Measurements from ENCODE around the gene SGMS1. TPM values are rescaled to one million over a fixed set of nuclear protein-coding genes. Genes with fewer than 3 reads are reported as not detected.
"Not testable (repeated sequence)": the region's sequence is repeated elsewhere in the genome, so short reads cannot be mapped to it uniquely, and the experiment has no call there.

SGMS1 gene
- total and polyA plus RNA-seq, 4 donors: 8.9 to 54.3 (median 22.2) TPM

DNA sequence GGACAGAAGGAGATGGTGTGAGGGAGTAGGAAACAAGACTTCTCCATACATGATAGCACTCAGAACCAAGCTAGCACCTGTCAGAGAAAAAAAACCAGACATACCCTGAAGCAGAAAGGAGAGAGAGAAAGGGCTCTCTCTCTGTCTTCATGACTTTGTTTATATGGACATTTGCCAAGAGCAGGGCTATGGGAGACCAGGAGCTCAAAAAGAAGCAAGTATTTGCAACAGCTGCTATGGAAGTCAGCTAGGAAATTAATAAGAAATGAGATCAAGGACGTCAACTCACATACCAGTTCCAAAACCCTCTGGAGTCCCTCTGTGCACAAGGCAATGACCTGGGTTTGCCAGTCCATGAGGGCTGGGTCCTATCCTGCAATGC lies 111.6 kb downstream of the SGMS1 start:
- intact Hi-C loops (cut with DNase I): no loop called here
- H3K9me3 ChIP-seq (ENCODE audit: control insufficient read depth, low read length): no peaks in the 10 kb centered on the region
- H3K4me3 ChIP-seq (ENCODE audit: low read length in 2 of 2): no peak overlapping the region
- ATAC-seq (ENCODE audit: low FRiP score) (no peak), DNase-seq (no peak)
- H3K27ac ChIP-seq (ENCODE audit: low read depth in 1 of 2, low read length in 2 of 2): no peak overlapping the region
- 24 to 56% methylated on average over 1 of the region's 1 CpG for WGBS, 2 donors
- H3K4me1 ChIP-seq (ENCODE audit: control insufficient read depth in 1 of 2, insufficient read depth in 2 of 2, low read length in 2 of 2): peaks cover 0 to 2% of the 10 kb centered on the region in 2 donors
- no peaks in the 10 kb centered on the region for H3K36me3 ChIP-seq (ENCODE audit: control insufficient read depth in 1 of 2, insufficient read depth in 2 of 2, low read length in 1 of 2)
- H3K27me3 ChIP-seq (ENCODE audit: control insufficient read depth in 1 of 2, insufficient read depth in 2 of 2, low read length in 1 of 2): no peaks in the 10 kb centered on the region

DNA sequence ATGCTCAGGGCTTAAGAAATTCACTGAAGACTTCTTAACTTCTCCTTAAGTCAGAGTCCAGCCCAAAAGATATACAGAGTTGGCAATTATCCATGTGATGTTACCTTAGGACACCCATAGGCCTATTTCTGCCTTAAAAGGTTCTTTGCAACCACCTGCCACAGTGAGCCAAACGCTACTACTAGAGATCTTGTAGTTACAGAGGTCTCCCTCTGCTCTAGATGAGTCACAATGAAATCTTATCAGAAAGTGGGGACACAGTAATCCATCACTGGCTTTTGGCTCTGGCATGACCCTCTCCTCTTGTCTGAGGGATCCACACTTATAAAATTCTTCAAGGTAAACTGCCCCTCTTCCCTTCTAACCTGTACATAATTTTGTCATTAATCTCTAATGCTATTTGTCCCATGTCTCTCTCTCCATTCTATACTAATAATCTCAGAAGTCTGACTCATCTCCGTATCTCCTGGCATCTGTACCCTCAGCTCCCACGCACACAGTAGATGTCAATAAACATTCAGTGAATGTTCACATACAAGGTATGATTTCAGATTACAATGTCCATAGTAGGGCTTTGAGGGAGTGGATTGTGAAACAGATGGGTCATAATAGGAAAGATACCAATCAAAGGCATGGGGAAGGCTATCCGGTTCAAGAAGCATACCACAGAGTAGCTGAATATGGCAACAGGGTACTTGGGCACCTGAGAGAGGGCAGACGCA lies 112.1 kb downstream of the SGMS1 start:
- Histone ChIP-seq H3K9me3 (ENCODE audit: control insufficient read depth, low read length) (no peaks in the 10 kb centered on the region), H3K4me1 (ENCODE audit: control insufficient read depth in 1 of 2, insufficient read depth in 2 of 2, low read length in 2 of 2) (peaks cover 0 to 2% of the 10 kb centered on the region in 2 donors), H3K4me3 (ENCODE audit: low read length in 2 of 2) (no peak overlapping the region), H3K27me3 (ENCODE audit: control insufficient read depth in 1 of 2, insufficient read depth in 2 of 2, low read length in 1 of 2) (no peaks in the 10 kb centered on the region), H3K27ac (ENCODE audit: low read depth in 1 of 2, low read length in 2 of 2) (no peak overlapping the region), H3K36me3 (ENCODE audit: control insufficient read depth in 1 of 2, insufficient read depth in 2 of 2, low read length in 1 of 2) (no peaks in the 10 kb centered on the region)
- ATAC-seq (ENCODE audit: low FRiP score): no peak
- intact Hi-C loops (cut with DNase I): no loop called here
- WGBS, 2 donors: 73 to 77% methylated on average over 5 of the region's 5 CpGs
- DNase-seq: no peak

DNA sequence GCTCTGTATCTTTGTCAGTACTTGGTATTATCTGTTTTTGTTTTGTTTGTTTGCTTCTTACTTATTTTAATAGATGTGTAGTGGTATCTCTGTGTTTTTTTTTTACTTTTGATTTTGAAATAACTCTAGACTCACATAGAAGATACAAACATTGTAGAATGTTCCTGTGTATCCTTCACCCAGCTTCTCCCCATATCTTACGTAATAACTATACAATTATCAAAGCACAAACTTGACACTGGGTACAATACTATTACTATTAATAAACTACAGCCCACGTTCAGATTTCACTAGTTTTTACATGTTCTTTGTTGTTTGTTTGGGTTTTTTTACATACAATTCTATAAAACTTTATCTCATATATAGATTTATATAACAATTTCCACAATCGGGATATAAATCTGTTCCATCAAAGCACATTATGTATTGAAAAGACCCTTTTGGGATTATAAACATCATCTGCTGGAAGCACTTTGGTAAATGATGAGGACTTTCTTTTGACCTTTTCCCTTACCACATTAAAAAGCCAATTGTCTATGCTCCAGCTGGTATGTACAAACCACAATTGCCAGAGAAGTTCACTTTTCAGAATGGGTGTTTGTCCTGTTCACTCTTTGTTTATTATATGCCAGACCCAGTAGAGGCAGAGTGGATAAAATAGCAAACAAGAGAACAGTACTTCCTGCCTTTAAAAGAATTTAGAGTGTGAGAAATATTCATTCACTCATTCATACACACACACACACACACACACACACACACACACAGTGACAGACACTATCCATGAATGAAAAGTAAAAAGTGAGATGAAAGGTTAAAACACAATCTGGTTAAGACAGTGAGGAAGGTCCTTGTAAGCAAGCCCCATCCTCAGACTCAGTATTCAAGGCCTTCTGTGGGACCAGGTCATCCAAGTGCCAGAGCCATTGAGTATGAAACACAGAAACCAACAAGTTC lies 113.0 kb downstream of the SGMS1 start:
- 81 to 85% methylated on average over 3 of the region's 3 CpGs for WGBS, 2 donors
- Histone ChIP-seq H3K36me3 (ENCODE audit: control insufficient read depth in 1 of 2, insufficient read depth in 2 of 2, low read length in 1 of 2) (no peaks in the 10 kb centered on the region), H3K4me1 (ENCODE audit: control insufficient read depth in 1 of 2, insufficient read depth in 2 of 2, low read length in 2 of 2) (peaks cover 0 to 2% of the 10 kb centered on the region in 2 donors)

GRCh38 chr10:50508315-50509051 lies 115.3 kb downstream of the SGMS1 start:
- ATAC-seq (ENCODE audit: low FRiP score) (no peak), DNase-seq (no peak)
- H3K27me3 ChIP-seq (ENCODE audit: control insufficient read depth in 1 of 2, insufficient read depth in 2 of 2, low read length in 1 of 2): no peaks in the 10 kb centered on the region
- H3K27ac ChIP-seq (ENCODE audit: low read depth in 1 of 2, low read length in 2 of 2): no peak overlapping the region
- peaks cover 0 to 2% of the 10 kb centered on the region in 2 donors for H3K4me1 ChIP-seq (ENCODE audit: control insufficient read depth in 1 of 2, insufficient read depth in 2 of 2, low read length in 2 of 2)
- intact Hi-C loops (cut with DNase I): no loop called here
- H3K4me3 ChIP-seq (ENCODE audit: low read length in 2 of 2): no peak overlapping the region
- WGBS, 2 donors: 95 to 96% methylated on average over 5 of the region's 5 CpGs
- H3K9me3 ChIP-seq (ENCODE audit: control insufficient read depth, low read length): no peaks in the 10 kb centered on the region
- peaks cover 0 to 3% of the 10 kb centered on the region in 2 donors for H3K36me3 ChIP-seq (ENCODE audit: control insufficient read depth in 1 of 2, insufficient read depth in 2 of 2, low read length in 1 of 2)

More for the DNA sequence above, 113.0 kb downstream of the SGMS1 start:
- Histone ChIP-seq H3K27ac (ENCODE audit: low read depth in 1 of 2, low read length in 2 of 2) (no peak overlapping the region), H3K9me3 (ENCODE audit: control insufficient read depth, low read length) (no peaks in the 10 kb centered on the region), H3K4me3 (ENCODE audit: low read length in 2 of 2) (no peak overlapping the region), H3K27me3 (ENCODE audit: control insufficient read depth in 1 of 2, insufficient read depth in 2 of 2, low read length in 1 of 2) (no peaks in the 10 kb centered on the region)
- intact Hi-C loops (cut with DNase I): no loop called here
- no peak for ATAC-seq (ENCODE audit: low FRiP score)
- no peak for DNase-seq

DNA sequence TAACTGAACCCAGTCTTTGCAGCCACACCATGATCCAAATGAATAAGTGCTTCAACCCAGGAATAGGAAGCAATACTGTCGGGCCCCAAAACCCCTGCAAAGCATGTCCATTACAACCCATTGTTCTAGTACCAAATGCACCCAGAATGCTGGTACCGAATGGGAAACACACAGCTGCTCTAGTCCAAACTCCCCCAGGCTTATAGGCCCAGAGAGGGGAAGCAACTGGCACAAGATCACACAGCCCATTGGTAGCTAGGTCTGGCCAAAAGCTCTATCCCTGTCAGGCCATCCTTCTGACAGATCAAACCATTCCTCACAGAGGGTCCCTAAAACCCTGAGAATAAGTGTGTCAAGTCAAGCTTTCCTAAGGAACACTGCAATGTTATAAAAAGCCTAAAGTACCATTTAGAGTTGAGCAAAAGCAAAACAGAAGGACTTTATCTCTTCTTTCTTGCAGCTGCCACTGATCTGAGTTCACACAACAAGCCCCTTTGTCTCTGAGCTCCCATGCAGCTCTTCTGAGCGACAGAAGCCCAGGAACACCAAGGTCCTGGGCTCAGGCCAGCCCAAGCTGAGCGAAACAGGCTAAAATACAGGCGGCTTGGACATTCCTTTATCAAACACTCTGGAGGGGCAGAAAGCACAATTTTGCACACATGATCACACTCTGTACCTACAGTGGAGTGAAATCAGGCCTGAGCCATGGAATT lies 116.7 kb downstream of the SGMS1 start:
- no peak for ATAC-seq (ENCODE audit: low FRiP score)
- DNase-seq: no peak
- H3K36me3 ChIP-seq (ENCODE audit: control insufficient read depth in 1 of 2, insufficient read depth in 2 of 2, low read length in 1 of 2): peaks cover 0 to 3% of the 10 kb centered on the region in 2 donors
- no peak overlapping the region for H3K27ac ChIP-seq (ENCODE audit: low read depth in 1 of 2, low read length in 2 of 2)
- 82 to 83% methylated on average over 5 of the region's 5 CpGs for WGBS, 2 donors
- no peaks in the 10 kb centered on the region for H3K9me3 ChIP-seq (ENCODE audit: control insufficient read depth, low read length)
- H3K4me3 ChIP-seq (ENCODE audit: low read length in 2 of 2): no peak overlapping the region
- intact Hi-C loops (cut with DNase I): no loop called here
- no peaks in the 10 kb centered on the region for H3K27me3 ChIP-seq (ENCODE audit: control insufficient read depth in 1 of 2, insufficient read depth in 2 of 2, low read length in 1 of 2)
- peaks cover 0 to 2% of the 10 kb centered on the region in 2 donors for H3K4me1 ChIP-seq (ENCODE audit: control insufficient read depth in 1 of 2, insufficient read depth in 2 of 2, low read length in 2 of 2)

GRCh38 chr10:50504389-50504788 lies 119.4 kb downstream of the SGMS1 start:
- H3K27ac ChIP-seq (ENCODE audit: low read depth in 1 of 2, low read length in 2 of 2): no peak overlapping the region
- H3K9me3 ChIP-seq (ENCODE audit: control insufficient read depth, low read length): no peaks in the 10 kb centered on the region
- no peaks in the 10 kb centered on the region for H3K4me1 ChIP-seq (ENCODE audit: control insufficient read depth in 1 of 2, insufficient read depth in 2 of 2, low read length in 2 of 2)
- no peak for ATAC-seq (ENCODE audit: low FRiP score)
- no peaks in the 10 kb centered on the region for H3K27me3 ChIP-seq (ENCODE audit: control insufficient read depth in 1 of 2, insufficient read depth in 2 of 2, low read length in 1 of 2)
- intact Hi-C loops (cut with DNase I): no loop called here
- no peak for DNase-seq
- WGBS, 2 donors: 46 to 51% methylated on average over 1 of the region's 1 CpG
- H3K4me3 ChIP-seq (ENCODE audit: low read length in 2 of 2): no peak overlapping the region
- H3K36me3 ChIP-seq (ENCODE audit: control insufficient read depth in 1 of 2, insufficient read depth in 2 of 2, low read length in 1 of 2): peaks cover 0 to 3% of the 10 kb centered on the region in 2 donors

DNA sequence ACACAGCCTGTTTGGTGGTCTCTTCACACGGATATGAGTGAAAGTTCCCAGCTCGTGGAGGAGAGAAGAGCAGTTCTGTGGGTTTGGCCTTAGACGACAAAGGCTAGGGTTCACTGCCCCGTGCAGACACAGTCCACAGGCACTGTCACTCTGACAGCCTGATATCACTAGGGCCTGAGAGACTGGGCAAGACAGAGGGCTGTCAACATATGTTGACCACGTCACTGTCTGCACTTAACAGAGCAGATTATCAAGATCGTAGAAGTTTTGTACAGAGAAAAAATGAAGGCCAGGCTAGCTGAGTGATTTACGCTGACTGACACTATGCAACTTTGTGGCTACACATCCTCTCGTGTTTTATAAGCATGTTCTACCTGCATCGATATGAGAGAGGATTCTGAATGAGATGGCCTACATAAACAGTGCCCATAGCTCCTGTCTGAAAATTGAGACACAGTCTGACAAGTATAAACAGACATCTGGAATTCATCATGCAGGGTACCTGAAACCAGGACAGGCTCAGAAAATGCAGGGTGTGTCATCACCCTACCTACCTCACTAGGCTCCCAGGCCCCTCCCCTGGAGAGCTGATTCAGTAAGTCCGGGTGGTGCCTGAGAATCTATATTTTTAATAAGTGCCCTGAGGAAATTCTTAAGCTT lies 120.0 kb downstream of the SGMS1 start:
- Histone ChIP-seq H3K27me3 (ENCODE audit: control insufficient read depth in 1 of 2, insufficient read depth in 2 of 2, low read length in 1 of 2) (no peaks in the 10 kb centered on the region), H3K4me3 (ENCODE audit: low read length in 2 of 2) (no peak overlapping the region), H3K36me3 (ENCODE audit: control insufficient read depth in 1 of 2, insufficient read depth in 2 of 2, low read length in 1 of 2) (peaks cover 0 to 3% of the 10 kb centered on the region in 2 donors), H3K9me3 (ENCODE audit: control insufficient read depth, low read length) (no peaks in the 10 kb centered on the region), H3K4me1 (ENCODE audit: control insufficient read depth in 1 of 2, insufficient read depth in 2 of 2, low read length in 2 of 2) (no peaks in the 10 kb centered on the region), H3K27ac (ENCODE audit: low read depth in 1 of 2, low read length in 2 of 2) (no peak overlapping the region)
- 82 to 86% methylated on average over 10 of the region's 10 CpGs for WGBS, 2 donors
- intact Hi-C loops (cut with DNase I): no loop called here
- no peak for DNase-seq
- ATAC-seq (ENCODE audit: low FRiP score): no peak

- intact Hi-C loops (cut with DNase I); H3K27ac ChIP-seq (ENCODE audit: low read depth in 1 of 2, low read length in 2 of 2): not testable (repeated sequence)
Measured at GRCh38 chr10:50503156-50503555, 120.6 kb downstream of the SGMS1 start.

More at GRCh38 chr10:50503156-50503555, 120.6 kb downstream of the SGMS1 start:
- not testable (repeated sequence) for H3K9me3 ChIP-seq (ENCODE audit: control insufficient read depth, low read length); DNase-seq; H3K4me1 ChIP-seq (ENCODE audit: control insufficient read depth in 1 of 2, insufficient read depth in 2 of 2, low read length in 2 of 2); ATAC-seq (ENCODE audit: low FRiP score); H3K4me3 ChIP-seq (ENCODE audit: low read length in 2 of 2); H3K27me3 ChIP-seq (ENCODE audit: control insufficient read depth in 1 of 2, insufficient read depth in 2 of 2, low read length in 1 of 2); H3K36me3 ChIP-seq (ENCODE audit: control insufficient read depth in 1 of 2, insufficient read depth in 2 of 2, low read length in 1 of 2)
- WGBS, 2 donors: 96 to 97% methylated on average over 4 of the region's 4 CpGs

All from aorta (tissue), 5 donors.